Keratinocyte (primary cell): Measurements from ENCODE around the gene TLE6.
A peak's percentile ranks its signal among the peaks of the same experiment; 100 is the strongest.

Source experiments
- EZH2 ChIP-seq: IDR thresholded peaks from one replicate; pipeline ENCODE4 v1.6.1; 2012; ENCODE audit warnings: inconsistent platforms, mild to moderate bottlenecking, low read length, moderate library complexity
- TF ChIP-seq, protein P1 (sequence below), 3 experiments: IDR thresholded peaks in 1 of 3; conservative IDR thresholded peaks in 1 of 3; optimal IDR thresholded peaks in 1 of 3; 2 replicates in 2 of 3; 3 replicates in 1 of 3; pipeline versions ENCODE3 to v1.5.1; 2011; ENCODE audit warnings: low read length in 3 of 3, mild to moderate bottlenecking in 3 of 3, moderate library complexity in 2 of 3, control low read depth in 1 of 3, inconsistent platforms in 1 of 3; ENCODE audit not compliant: insufficient read depth in 2 of 3; ENCODE audit errors: extremely low read depth in 1 of 3

- TF ChIP-seq, protein P1, sequence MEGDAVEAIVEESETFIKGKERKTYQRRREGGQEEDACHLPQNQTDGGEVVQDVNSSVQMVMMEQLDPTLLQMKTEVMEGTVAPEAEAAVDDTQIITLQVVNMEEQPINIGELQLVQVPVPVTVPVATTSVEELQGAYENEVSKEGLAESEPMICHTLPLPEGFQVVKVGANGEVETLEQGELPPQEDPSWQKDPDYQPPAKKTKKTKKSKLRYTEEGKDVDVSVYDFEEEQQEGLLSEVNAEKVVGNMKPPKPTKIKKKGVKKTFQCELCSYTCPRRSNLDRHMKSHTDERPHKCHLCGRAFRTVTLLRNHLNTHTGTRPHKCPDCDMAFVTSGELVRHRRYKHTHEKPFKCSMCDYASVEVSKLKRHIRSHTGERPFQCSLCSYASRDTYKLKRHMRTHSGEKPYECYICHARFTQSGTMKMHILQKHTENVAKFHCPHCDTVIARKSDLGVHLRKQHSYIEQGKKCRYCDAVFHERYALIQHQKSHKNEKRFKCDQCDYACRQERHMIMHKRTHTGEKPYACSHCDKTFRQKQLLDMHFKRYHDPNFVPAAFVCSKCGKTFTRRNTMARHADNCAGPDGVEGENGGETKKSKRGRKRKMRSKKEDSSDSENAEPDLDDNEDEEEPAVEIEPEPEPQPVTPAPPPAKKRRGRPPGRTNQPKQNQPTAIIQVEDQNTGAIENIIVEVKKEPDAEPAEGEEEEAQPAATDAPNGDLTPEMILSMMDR (optimal IDR thresholded peaks at IDR 0.05 in 1 of 3, IDR thresholded peaks at IDR 0.05 in 1 of 3, conservative IDR thresholded peaks at IDR 0.05 in 1 of 3; ENCODE audit: extremely low read depth in 1 of 3, insufficient read depth in 2 of 3, low read length in 3 of 3) = no peak
- TF ChIP-seq EZH2 = peak; percentile 61
These were observed 50.6 kb downstream of the TLE6 start for GRCh38 chr19:3027981-3028304.
